ENCODE results near the gene EXT2.

The EXT2 gene

GRCh38 chr11:44268614-44269080 is 173.2 kb downstream of the EXT2 start:
- no peak overlapping the region for H3K27ac ChIP-seq (ENCODE audit: low read length)
- H3K27me3 ChIP-seq (ENCODE audit: low read depth, low read length), result no peaks in the 10 kb centered on the region
- no peaks in the 10 kb centered on the region for H3K36me3 ChIP-seq (ENCODE audit: control insufficient read depth in 1 of 2, insufficient read depth in 2 of 2, low read length in 2 of 2)
- no peaks in the 10 kb centered on the region for H3K4me1 ChIP-seq (ENCODE audit: control insufficient read depth in 1 of 2, insufficient read depth in 2 of 2, low read length in 2 of 2)
- no peaks in the 10 kb centered on the region for H3K9me3 ChIP-seq (ENCODE audit: control insufficient read depth in 1 of 2, low read length in 2 of 2)
- H3K4me3 ChIP-seq (ENCODE audit: low read depth in 1 of 2, low read length in 2 of 2), result no peak overlapping the region

GRCh38 chr11:44269369-44270351 is 174.2 kb downstream of the EXT2 start:
- Histone ChIP-seq H3K9me3 (ENCODE audit: control insufficient read depth in 1 of 2, low read length in 2 of 2) (no peaks in the 10 kb centered on the region), H3K36me3 (ENCODE audit: control insufficient read depth in 1 of 2, insufficient read depth in 2 of 2, low read length in 2 of 2) (no peaks in the 10 kb centered on the region), H3K4me3 (ENCODE audit: low read depth in 1 of 2, low read length in 2 of 2) (no peak overlapping the region), H3K27me3 (ENCODE audit: low read depth, low read length) (no peaks in the 10 kb centered on the region), H3K27ac (ENCODE audit: low read length) (no peak overlapping the region), H3K4me1 (ENCODE audit: control insufficient read depth in 1 of 2, insufficient read depth in 2 of 2, low read length in 2 of 2) (no peaks in the 10 kb centered on the region)

- Histone ChIP-seq H3K27ac (ENCODE audit: low read length) (no peak overlapping the region), H3K9me3 (ENCODE audit: control insufficient read depth in 1 of 2, low read length in 2 of 2) (no peaks in the 10 kb centered on the region), H3K4me1 (ENCODE audit: control insufficient read depth in 1 of 2, insufficient read depth in 2 of 2, low read length in 2 of 2) (no peaks in the 10 kb centered on the region), H3K27me3 (ENCODE audit: low read depth, low read length) (no peaks in the 10 kb centered on the region), H3K4me3 (ENCODE audit: low read depth in 1 of 2, low read length in 2 of 2) (no peak overlapping the region), H3K36me3 (ENCODE audit: control insufficient read depth in 1 of 2, insufficient read depth in 2 of 2, low read length in 2 of 2) (no peaks in the 10 kb centered on the region)
These were observed 175.2 kb downstream of the EXT2 start for GRCh38 chr11:44270403-44271273.

- H3K4me3 ChIP-seq (ENCODE audit: low read depth in 1 of 2, low read length in 2 of 2), result no peak overlapping the region
- H3K27me3 ChIP-seq (ENCODE audit: low read depth, low read length), result no peaks in the 10 kb centered on the region
- H3K27ac ChIP-seq (ENCODE audit: low read length), result no peak overlapping the region
- H3K9me3 ChIP-seq (ENCODE audit: control insufficient read depth in 1 of 2, low read length in 2 of 2), result no peaks in the 10 kb centered on the region
- no peaks in the 10 kb centered on the region for H3K4me1 ChIP-seq (ENCODE audit: control insufficient read depth in 1 of 2, insufficient read depth in 2 of 2, low read length in 2 of 2)
- no peaks in the 10 kb centered on the region for H3K36me3 ChIP-seq (ENCODE audit: control insufficient read depth in 1 of 2, insufficient read depth in 2 of 2, low read length in 2 of 2)
These were observed 175.8 kb downstream of the EXT2 start for GRCh38 chr11:44271286-44271685.

GRCh38 chr11:44274404-44274803 is 178.9 kb downstream of the EXT2 start:
- Histone ChIP-seq H3K9me3 (ENCODE audit: control insufficient read depth in 1 of 2, low read length in 2 of 2) (no peaks in the 10 kb centered on the region), H3K4me1 (ENCODE audit: control insufficient read depth in 1 of 2, insufficient read depth in 2 of 2, low read length in 2 of 2) (no peaks in the 10 kb centered on the region), H3K27ac (ENCODE audit: low read length) (no peak overlapping the region), H3K4me3 (ENCODE audit: low read depth in 1 of 2, low read length in 2 of 2) (no peak overlapping the region), H3K36me3 (ENCODE audit: control insufficient read depth in 1 of 2, insufficient read depth in 2 of 2, low read length in 2 of 2) (no peaks in the 10 kb centered on the region), H3K27me3 (ENCODE audit: low read depth, low read length) (no peaks in the 10 kb centered on the region)

GRCh38 chr11:44275241-44275640 is 179.8 kb downstream of the EXT2 start:
- H3K27me3 ChIP-seq (ENCODE audit: low read depth, low read length), result no peaks in the 10 kb centered on the region
- H3K36me3 ChIP-seq (ENCODE audit: control insufficient read depth in 1 of 2, insufficient read depth in 2 of 2, low read length in 2 of 2), result no peaks in the 10 kb centered on the region
- H3K27ac ChIP-seq (ENCODE audit: low read length), result no peak overlapping the region
- no peaks in the 10 kb centered on the region for H3K9me3 ChIP-seq (ENCODE audit: control insufficient read depth in 1 of 2, low read length in 2 of 2)
- H3K4me3 ChIP-seq (ENCODE audit: low read depth in 1 of 2, low read length in 2 of 2), result no peak overlapping the region
- no peaks in the 10 kb centered on the region for H3K4me1 ChIP-seq (ENCODE audit: control insufficient read depth in 1 of 2, insufficient read depth in 2 of 2, low read length in 2 of 2)

- H3K27me3 ChIP-seq (ENCODE audit: low read depth, low read length), result no peaks in the 10 kb centered on the region
- H3K4me3 ChIP-seq (ENCODE audit: low read depth in 1 of 2, low read length in 2 of 2), result no peak overlapping the region
- no peaks in the 10 kb centered on the region for H3K36me3 ChIP-seq (ENCODE audit: control insufficient read depth in 1 of 2, insufficient read depth in 2 of 2, low read length in 2 of 2)
- H3K27ac ChIP-seq (ENCODE audit: low read length), result no peak overlapping the region
- no peaks in the 10 kb centered on the region for H3K9me3 ChIP-seq (ENCODE audit: control insufficient read depth in 1 of 2, low read length in 2 of 2)
- no peaks in the 10 kb centered on the region for H3K4me1 ChIP-seq (ENCODE audit: control insufficient read depth in 1 of 2, insufficient read depth in 2 of 2, low read length in 2 of 2)
These were observed 180.6 kb downstream of the EXT2 start for GRCh38 chr11:44275961-44276550.

- no peaks in the 10 kb centered on the region for H3K27me3 ChIP-seq (ENCODE audit: low read depth, low read length)
- no peak overlapping the region for H3K4me3 ChIP-seq (ENCODE audit: low read depth in 1 of 2, low read length in 2 of 2)
- no peaks in the 10 kb centered on the region for H3K36me3 ChIP-seq (ENCODE audit: control insufficient read depth in 1 of 2, insufficient read depth in 2 of 2, low read length in 2 of 2)
- no peaks in the 10 kb centered on the region for H3K4me1 ChIP-seq (ENCODE audit: control insufficient read depth in 1 of 2, insufficient read depth in 2 of 2, low read length in 2 of 2)
- no peaks in the 10 kb centered on the region for H3K9me3 ChIP-seq (ENCODE audit: control insufficient read depth in 1 of 2, low read length in 2 of 2)
- H3K27ac ChIP-seq (ENCODE audit: low read length), result no peak overlapping the region
These were observed 182.0 kb downstream of the EXT2 start for GRCh38 chr11:44277196-44278090.

- no peaks in the 10 kb centered on the region for H3K9me3 ChIP-seq (ENCODE audit: control insufficient read depth in 1 of 2, low read length in 2 of 2)
- no peaks in the 10 kb centered on the region for H3K4me1 ChIP-seq (ENCODE audit: control insufficient read depth in 1 of 2, insufficient read depth in 2 of 2, low read length in 2 of 2)
- H3K27me3 ChIP-seq (ENCODE audit: low read depth, low read length), result no peaks in the 10 kb centered on the region
- no peaks in the 10 kb centered on the region for H3K36me3 ChIP-seq (ENCODE audit: control insufficient read depth in 1 of 2, insufficient read depth in 2 of 2, low read length in 2 of 2)
- H3K27ac ChIP-seq (ENCODE audit: low read length), result no peak overlapping the region
- H3K4me3 ChIP-seq (ENCODE audit: low read depth in 1 of 2, low read length in 2 of 2), result no peak overlapping the region
These were observed 184.0 kb downstream of the EXT2 start for GRCh38 chr11:44279483-44279882.

- no peaks in the 10 kb centered on the region for H3K27me3 ChIP-seq (ENCODE audit: low read depth, low read length)
- H3K4me3 ChIP-seq (ENCODE audit: low read depth in 1 of 2, low read length in 2 of 2), result no peak overlapping the region
- no peaks in the 10 kb centered on the region for H3K9me3 ChIP-seq (ENCODE audit: control insufficient read depth in 1 of 2, low read length in 2 of 2)
These were observed 184.8 kb downstream of the EXT2 start for GRCh38 chr11:44280257-44280656.

More at GRCh38 chr11:44280257-44280656, 184.8 kb downstream of the EXT2 start:
- no peak overlapping the region for H3K27ac ChIP-seq (ENCODE audit: low read length)
- H3K36me3 ChIP-seq (ENCODE audit: control insufficient read depth in 1 of 2, insufficient read depth in 2 of 2, low read length in 2 of 2), result no peaks in the 10 kb centered on the region
- no peaks in the 10 kb centered on the region for H3K4me1 ChIP-seq (ENCODE audit: control insufficient read depth in 1 of 2, insufficient read depth in 2 of 2, low read length in 2 of 2)

Data from muscle layer of duodenum (tissue), 2 donors.